Tibial nerve (tissue), 4 donors: ENCODE results near the gene GALNT10. TPM values are rescaled to one million over a fixed set of nuclear protein-coding genes. Genes with fewer than 3 reads are reported as not detected.

Source experiments
- DNase-seq, 2 donors: peaks; one replicate each; pipeline ENCODE4 v3.0.0-alpha.2; 2019; ENCODE audit warnings: low spot score in 2 of 2
- H3K27ac ChIP-seq, 4 donors: fragments of 200-600 bp; sonication (generic) in 3 of 4; one replicate each; pipeline ENCODE4 v1.5.1; 2017 to 2019; ENCODE audit warnings: mild to moderate bottlenecking in 1 of 4
- H3K27me3 ChIP-seq, 2 donors: fragments of 200-600 bp; sonication (generic) in 1 of 2; one replicate each; pipeline versions ENCODE4 v1.5.1 to v1.6.0; 2017 to 2019
- H3K36me3 ChIP-seq, 3 donors: fragments of 200-600 bp; sonication (generic); one replicate each; pipeline ENCODE4 v1.5.1; 2018 to 2019
- H3K4me1 ChIP-seq, 4 donors: fragments of 200-600 bp; sonication (generic) in 3 of 4; one replicate each; pipeline ENCODE4 v1.5.1; 2017 to 2019
- H3K4me3 ChIP-seq, 4 donors: fragments of 200-600 bp; sonication (generic) in 3 of 4; one replicate each; pipeline ENCODE4 v1.5.1; 2017 to 2019; ENCODE audit warnings: mild to moderate bottlenecking in 1 of 4, moderate library complexity in 1 of 4
- H3K9me3 ChIP-seq, 4 donors: fragments of 200-600 bp; sonication (generic) in 3 of 4; one replicate each; pipeline ENCODE4 v1.5.1; 2017 to 2019
- EP300 ChIP-seq, 2 donors: sonication (generic); formaldehyde crosslinking; IDR thresholded peaks; one replicate each; pipeline ENCODE4 v1.6.1; 2017; ENCODE audit warnings: antibody characterized with exemption in 2 of 2, mild to moderate bottlenecking in 1 of 2
- POLR2A ChIP-seq, 2 donors: fragments of 450-650 bp; IDR thresholded peaks; one replicate each; pipeline ENCODE4 v1.6.1; 2017; ENCODE audit warnings: antibody characterized with exemption in 2 of 2, mild to moderate bottlenecking in 2 of 2, moderate library complexity in 2 of 2
- WGBS, 2 donors: methylation state at CpG; one replicate each; pipeline ENCODE4 v1.1.5; 2018; 5-methylcytosine and 5-hydroxymethylcytosine counted together
- total RNA-seq, 4 donors: library from RNA; depleted of rRNA; stranded (reverse); fragments of >200 nt; gene quantifications; one replicate each; pipeline ENCODE4 v1.1.0, GENCODE V29; 2016
- TF ChIP-seq, protein P1 (sequence below), 5 experiments: fragments of 200-600 bp in 3 of 5; fragments of 450-650 bp in 2 of 5; sonication (generic) in 3 of 5; IDR thresholded peaks; one replicate each; pipeline ENCODE4 v1.5.1; 2016 to 2019; ENCODE audit warnings: antibody characterized with exemption in 5 of 5, mild to moderate bottlenecking in 3 of 5, moderate library complexity in 2 of 5

GALNT10 gene
- total RNA-seq, 4 donors from 2014 or later: 24.1 to 41.2 (median 26.7) TPM

DNA sequence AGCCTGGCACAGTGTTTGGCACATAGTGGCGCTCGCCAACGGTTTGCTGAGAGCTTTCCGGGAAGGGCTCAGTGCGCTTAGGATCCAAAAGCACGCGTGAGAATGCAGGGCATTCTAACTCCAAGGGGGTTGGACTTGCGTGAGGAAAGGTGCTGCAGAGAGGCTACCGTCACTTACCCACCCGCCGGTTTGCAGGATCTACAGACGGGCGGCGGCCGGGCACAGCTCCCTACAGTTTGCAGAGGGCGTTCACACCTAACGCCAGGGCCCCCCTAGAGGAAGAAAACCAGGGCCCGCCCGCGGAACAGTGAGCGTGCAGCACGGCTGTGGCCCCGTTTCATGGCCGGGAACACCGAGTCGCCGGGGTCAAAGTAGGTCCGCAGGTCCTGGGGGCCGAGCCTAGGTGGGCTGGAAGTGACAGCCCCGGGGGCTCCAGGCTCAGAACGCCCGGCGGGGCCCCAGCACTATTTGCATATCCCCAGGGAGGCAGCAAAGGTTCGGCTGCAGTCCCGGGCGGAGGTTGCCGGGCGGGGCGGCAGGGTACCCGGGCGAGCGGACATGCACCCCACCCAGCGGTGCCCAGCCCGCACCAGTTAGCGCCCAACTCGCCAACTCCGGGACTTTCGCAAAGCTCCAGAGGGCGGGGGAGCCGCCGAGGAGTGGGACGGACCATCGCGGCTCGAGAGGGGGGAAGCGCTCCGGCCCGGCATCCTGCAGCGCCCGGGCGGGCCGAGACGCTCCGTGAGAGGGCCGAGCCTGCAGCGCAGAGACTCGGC is 526 bp upstream of the GALNT10 start:
- no peaks in the 10 kb centered on the region for H3K9me3 ChIP-seq
- peak overlapping the region; percentile 44 to 78 (median 68) for H3K27ac ChIP-seq
- peak overlapping the region; percentile 65 to 94 (median 74) for H3K4me3 ChIP-seq
- TF ChIP-seq, protein P1, sequence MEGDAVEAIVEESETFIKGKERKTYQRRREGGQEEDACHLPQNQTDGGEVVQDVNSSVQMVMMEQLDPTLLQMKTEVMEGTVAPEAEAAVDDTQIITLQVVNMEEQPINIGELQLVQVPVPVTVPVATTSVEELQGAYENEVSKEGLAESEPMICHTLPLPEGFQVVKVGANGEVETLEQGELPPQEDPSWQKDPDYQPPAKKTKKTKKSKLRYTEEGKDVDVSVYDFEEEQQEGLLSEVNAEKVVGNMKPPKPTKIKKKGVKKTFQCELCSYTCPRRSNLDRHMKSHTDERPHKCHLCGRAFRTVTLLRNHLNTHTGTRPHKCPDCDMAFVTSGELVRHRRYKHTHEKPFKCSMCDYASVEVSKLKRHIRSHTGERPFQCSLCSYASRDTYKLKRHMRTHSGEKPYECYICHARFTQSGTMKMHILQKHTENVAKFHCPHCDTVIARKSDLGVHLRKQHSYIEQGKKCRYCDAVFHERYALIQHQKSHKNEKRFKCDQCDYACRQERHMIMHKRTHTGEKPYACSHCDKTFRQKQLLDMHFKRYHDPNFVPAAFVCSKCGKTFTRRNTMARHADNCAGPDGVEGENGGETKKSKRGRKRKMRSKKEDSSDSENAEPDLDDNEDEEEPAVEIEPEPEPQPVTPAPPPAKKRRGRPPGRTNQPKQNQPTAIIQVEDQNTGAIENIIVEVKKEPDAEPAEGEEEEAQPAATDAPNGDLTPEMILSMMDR (IDR thresholded peaks at IDR 0.05): peak in 3 of 5 experiments; percentile 9 to 49 (median 19)
- TF ChIP-seq EP300 (IDR thresholded peaks at IDR 0.05) (peak in 1 of 2 donors; percentile 56), POLR2A (IDR thresholded peaks at IDR 0.05) (no peak)
- peak; percentile 61 to 64 for DNase-seq
- peaks cover 0 to 48% (median 26%) of the 10 kb centered on the region in 4 donors for H3K4me1 ChIP-seq
- WGBS, 2 donors: 0 to 2% methylated on average over 13 to 24 of the region's 67 CpGs
- no peaks in the 10 kb centered on the region for H3K36me3 ChIP-seq
- H3K27me3 ChIP-seq: no peaks in the 10 kb centered on the region

DNA sequence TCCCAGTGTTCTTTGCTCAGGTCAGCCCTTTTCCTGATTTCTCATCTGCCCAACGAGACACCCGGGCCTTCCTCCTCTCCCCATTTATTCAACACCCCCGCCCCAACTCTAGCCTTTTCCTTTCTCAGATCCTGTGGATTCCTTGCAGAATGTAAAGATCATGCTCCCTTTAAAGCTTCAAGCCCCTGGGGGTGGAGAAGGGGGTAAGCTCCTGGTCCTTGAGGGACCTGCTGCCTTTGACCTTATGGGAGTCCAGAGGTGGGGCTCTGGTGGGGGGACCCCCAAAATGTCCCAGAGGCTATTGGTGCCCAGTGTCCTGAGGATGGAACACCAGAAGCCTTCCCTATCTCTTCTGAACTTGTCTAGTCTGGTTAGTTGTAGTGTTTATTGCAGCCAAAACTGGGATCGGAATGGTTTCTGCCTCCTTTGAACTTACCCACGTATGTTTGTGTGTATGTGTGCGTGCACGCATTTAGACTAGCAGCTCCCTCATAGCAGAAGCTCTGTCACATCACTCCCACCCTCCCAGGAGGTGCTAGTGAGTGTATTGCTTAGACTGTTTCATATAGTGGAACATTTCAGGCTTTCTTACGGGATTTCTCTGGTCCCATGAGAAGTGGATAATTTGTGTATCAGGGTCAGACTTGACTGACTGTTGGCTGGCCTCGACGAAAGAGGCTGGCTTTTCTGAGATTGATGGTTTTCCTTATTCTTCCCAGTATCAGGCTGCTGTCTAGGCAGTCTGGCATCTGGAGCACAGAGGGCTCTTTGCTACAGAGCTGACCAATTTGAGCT is 1.1 kb downstream of the GALNT10 start:
- H3K4me3 ChIP-seq: peak overlapping the region in 3 of 4 donors; percentile 67 to 78 (median 71)
- DNase-seq: no peak
- H3K27me3 ChIP-seq: no peaks in the 10 kb centered on the region
- WGBS, 2 donors: 17 to 25% methylated on average over 10 of the region's 10 CpGs
- H3K36me3 ChIP-seq: no peaks in the 10 kb centered on the region
- TF ChIP-seq, protein P1 (IDR thresholded peaks at IDR 0.05): no peak
- no peak for TF ChIP-seq EP300 (IDR thresholded peaks at IDR 0.05)
- TF ChIP-seq POLR2A (IDR thresholded peaks at IDR 0.05): no peak
- H3K27ac ChIP-seq: peak overlapping the region in 3 of 4 donors; percentile 38 to 82 (median 56)
- peaks cover 0 to 51% (median 28%) of the 10 kb centered on the region in 4 donors for H3K4me1 ChIP-seq
- H3K9me3 ChIP-seq: no peaks in the 10 kb centered on the region

DNA sequence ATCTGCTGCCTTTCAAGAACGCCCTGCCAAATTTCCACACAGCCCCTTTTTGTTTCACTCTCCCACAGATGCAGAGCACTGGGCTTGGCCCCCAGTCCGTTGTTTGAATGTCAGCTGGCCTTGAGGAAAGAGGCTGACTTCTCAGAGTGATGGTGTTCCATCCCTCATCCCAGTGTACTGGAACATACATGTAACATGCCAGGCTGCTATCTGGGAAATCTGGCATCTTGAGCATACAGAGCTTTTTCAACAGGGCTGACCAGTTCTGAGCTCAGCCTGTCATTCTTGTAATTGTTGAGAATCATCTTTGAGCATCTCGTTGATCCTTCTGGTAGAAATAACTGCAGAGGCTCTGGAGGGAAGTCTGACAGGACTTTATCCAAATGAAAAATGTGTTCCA is 2.8 kb downstream of the GALNT10 start:
- no peak overlapping the region for H3K4me3 ChIP-seq

DNA sequence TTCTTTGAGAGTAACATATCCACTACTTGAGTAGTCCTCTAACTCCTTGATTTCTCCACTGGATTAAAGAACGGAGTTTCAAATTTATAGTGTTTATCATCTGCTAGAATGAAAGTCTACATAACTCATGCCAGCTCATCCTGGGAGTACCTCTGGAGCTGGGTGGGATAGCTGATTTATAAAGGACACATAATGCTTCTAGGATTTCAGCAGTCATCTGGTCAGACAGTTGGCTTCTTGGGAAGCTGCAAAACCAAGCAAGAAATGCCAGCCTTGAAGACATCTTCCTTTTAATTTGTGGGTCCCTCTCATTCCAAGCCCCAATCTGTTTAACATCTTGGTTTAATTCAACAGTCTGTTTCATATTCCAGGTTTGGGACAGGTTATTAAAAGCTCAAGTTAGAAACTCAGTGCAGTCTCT is 3.2 kb downstream of the GALNT10 start:
- Histone ChIP-seq H3K27me3 (no peaks in the 10 kb centered on the region), H3K36me3 (no peaks in the 10 kb centered on the region), H3K9me3 (no peaks in the 10 kb centered on the region), H3K27ac (peak overlapping the region in 1 of 4 donors; percentile 40), H3K4me1 (peaks cover 0 to 68% (median 41%) of the 10 kb centered on the region in 4 donors), H3K4me3 (no peak overlapping the region)
- 77 to 82% methylated on average over 1 of the region's 1 CpG for WGBS, 2 donors
- DNase-seq: no peak
- TF ChIP-seq POLR2A (IDR thresholded peaks at IDR 0.05): no peak
- TF ChIP-seq EP300 (IDR thresholded peaks at IDR 0.05): no peak
- TF ChIP-seq, protein P1 (IDR thresholded peaks at IDR 0.05): no peak

More for the DNA sequence above, 2.8 kb downstream of the GALNT10 start:
- no peaks in the 10 kb centered on the region for H3K36me3 ChIP-seq
- no peaks in the 10 kb centered on the region for H3K9me3 ChIP-seq
- peak overlapping the region in 2 of 4 donors; percentile 40 to 82 for H3K27ac ChIP-seq
- TF ChIP-seq EP300 (IDR thresholded peaks at IDR 0.05) (no peak), POLR2A (IDR thresholded peaks at IDR 0.05) (no peak)
- TF ChIP-seq, protein P1 (IDR thresholded peaks at IDR 0.05): no peak
- 40 to 47% methylated on average over 3 of the region's 3 CpGs for WGBS, 2 donors
- H3K4me1 ChIP-seq: peaks cover 0 to 67% (median 41%) of the 10 kb centered on the region in 4 donors
- no peak for DNase-seq
- H3K27me3 ChIP-seq: no peaks in the 10 kb centered on the region
